GM12865 (cell line): Measurements from ENCODE around the gene HSPA9.
A peak's percentile ranks its signal among the peaks of the same experiment; 100 is the strongest.

ENCODE experiments used
- DNase-seq: peaks from one replicate; pipeline ENCODE4 v3.0.0; 2010; ENCODE audit warnings: low read depth
- H3K4me3 ChIP-seq: 2 replicates; pipeline ENCODE4 v1.5.1; 2011; ENCODE audit warnings: mild to moderate bottlenecking, low read depth, low read length, control low read depth
- TF ChIP-seq, protein P1 (sequence below): IDR thresholded peaks from 2 replicates; pipeline ENCODE4 v1.5.1; 2011; ENCODE audit warnings: low read length, control low read depth, low read depth, inconsistent platforms; ENCODE audit not compliant: insufficient read depth; ENCODE audit errors: missing control alignments

Gene HSPA9

DNA sequence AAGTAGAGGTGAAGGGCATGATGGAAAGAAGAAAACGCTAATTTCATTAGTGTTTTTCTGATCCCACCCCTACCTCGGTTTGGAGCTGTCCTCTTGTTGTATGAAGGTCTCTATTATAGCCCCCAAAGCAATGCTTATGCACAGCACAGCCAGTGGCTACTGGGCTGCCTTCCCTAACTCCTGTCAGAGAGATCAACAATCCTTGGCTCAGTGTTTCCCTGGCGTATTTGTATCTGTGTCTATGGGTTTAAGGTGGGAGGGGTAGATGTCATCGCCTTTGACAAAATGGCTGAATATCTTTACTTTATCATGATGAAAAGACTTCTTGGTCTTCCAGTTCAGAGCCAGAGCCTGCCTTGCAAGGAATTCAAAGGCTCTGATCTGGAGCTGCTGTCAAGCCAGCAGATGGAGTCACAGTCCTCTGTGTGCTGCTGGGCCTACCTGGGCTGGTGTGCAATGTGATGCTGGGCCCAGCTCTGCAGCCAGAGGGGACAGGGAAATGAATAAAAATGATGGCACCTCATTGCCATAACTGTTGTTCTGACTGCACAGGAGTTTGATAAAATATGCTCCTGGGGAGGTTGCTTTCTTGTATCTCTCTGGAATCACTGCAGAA is 20.1 kb upstream of the HSPA9 start:
- H3K4me3 ChIP-seq, result no peak overlapping the region
- TF ChIP-seq, protein P1, sequence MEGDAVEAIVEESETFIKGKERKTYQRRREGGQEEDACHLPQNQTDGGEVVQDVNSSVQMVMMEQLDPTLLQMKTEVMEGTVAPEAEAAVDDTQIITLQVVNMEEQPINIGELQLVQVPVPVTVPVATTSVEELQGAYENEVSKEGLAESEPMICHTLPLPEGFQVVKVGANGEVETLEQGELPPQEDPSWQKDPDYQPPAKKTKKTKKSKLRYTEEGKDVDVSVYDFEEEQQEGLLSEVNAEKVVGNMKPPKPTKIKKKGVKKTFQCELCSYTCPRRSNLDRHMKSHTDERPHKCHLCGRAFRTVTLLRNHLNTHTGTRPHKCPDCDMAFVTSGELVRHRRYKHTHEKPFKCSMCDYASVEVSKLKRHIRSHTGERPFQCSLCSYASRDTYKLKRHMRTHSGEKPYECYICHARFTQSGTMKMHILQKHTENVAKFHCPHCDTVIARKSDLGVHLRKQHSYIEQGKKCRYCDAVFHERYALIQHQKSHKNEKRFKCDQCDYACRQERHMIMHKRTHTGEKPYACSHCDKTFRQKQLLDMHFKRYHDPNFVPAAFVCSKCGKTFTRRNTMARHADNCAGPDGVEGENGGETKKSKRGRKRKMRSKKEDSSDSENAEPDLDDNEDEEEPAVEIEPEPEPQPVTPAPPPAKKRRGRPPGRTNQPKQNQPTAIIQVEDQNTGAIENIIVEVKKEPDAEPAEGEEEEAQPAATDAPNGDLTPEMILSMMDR, result no peak
- DNase-seq, result no peak

DNA sequence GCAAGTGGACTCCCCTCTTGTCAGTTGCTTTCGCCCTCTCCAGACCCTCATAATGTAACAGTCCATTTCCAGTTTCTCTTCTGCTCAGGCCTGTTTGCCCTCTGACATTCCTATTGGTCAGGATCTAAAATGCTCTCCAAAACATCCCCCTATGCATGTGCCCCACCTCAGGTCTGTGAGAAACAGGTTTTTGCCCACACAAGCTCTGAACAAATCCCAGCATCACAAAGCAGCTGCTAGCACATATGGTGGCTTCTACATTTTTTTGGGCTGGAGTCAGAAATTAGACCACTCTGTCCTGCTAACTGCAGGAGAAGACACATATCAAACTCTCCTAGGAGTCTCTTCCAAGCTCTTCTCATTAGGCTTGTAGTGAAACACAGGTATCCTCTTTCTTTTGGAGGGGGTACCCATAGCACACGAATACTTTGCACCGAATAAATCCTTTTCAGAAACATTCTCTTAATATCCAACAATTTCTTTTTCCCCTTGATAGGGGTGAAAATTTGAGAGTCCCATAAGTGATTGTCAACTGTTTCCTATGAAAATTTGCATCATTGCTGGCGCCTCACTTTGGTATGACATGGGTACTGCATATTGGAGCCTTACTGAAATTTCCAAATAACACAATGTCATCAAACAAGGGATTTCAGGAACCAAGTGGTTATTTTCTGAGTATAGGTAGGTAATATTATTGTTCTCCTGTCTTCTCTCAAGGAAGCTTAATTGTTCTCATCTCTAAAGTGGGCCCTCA is 19.3 kb upstream of the HSPA9 start:
- no peak for DNase-seq
- no peak overlapping the region for H3K4me3 ChIP-seq
- TF ChIP-seq, protein P1, result peak; percentile 25

DNA sequence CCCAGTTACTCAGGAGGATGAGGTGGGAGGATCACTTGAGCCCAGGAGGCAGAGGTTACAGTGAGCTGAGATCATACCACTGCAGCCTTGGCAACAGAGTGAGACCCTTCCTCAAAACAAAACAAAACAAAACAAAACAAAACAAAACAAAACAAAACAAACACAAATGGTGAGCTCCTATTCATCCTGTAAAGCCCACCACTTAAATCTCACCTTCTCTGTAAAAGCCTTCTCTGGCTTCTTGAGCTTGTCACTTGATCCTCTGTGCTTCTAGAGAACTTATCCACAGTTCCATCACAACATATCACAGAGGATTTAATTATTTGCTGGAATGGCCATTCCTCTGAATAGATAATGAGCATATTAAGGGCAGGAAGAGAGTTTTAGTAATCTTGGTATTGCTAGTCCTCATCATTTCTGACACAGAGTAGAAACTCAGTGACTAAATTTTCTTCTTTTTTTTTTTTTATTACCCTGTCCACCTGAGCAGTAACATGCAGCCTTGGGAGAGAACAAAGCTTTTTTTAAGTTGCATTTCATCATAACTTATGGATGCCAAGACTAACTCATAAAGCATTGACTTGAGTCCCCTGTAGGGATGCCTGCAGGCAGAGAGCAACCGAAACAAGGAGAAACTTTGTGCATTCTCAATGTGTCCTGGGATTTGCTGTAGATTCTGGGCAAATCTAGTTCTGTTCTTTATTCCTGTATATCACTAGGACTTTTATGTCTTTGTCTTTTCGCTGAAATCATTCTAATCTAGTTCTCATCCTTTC is 13.0 kb upstream of the HSPA9 start:
- H3K4me3 ChIP-seq, result no peak overlapping the region
- no peak for DNase-seq
- TF ChIP-seq, protein P1, result no peak

DNA sequence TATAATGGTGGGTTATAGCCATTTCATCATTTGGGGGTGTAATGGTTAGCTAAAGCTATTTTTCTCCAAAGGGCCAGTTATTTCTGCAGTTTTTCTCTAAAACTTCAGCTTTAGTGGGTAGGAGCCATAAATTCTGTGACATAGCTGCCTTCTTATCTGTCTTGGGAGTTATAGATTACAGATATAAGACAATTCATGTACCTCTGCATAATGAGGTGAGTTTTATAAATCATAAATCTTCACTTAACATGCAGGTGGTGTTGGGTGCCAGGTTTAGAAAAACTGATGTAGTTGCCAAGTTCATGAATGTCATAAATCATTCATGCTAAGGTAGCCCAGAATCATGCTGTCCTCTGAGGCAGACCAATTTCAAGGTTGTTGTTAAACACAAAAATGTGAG is 10.0 kb upstream of the HSPA9 start:
- no peak for DNase-seq
- TF ChIP-seq, protein P1, result no peak
- no peak overlapping the region for H3K4me3 ChIP-seq

DNA sequence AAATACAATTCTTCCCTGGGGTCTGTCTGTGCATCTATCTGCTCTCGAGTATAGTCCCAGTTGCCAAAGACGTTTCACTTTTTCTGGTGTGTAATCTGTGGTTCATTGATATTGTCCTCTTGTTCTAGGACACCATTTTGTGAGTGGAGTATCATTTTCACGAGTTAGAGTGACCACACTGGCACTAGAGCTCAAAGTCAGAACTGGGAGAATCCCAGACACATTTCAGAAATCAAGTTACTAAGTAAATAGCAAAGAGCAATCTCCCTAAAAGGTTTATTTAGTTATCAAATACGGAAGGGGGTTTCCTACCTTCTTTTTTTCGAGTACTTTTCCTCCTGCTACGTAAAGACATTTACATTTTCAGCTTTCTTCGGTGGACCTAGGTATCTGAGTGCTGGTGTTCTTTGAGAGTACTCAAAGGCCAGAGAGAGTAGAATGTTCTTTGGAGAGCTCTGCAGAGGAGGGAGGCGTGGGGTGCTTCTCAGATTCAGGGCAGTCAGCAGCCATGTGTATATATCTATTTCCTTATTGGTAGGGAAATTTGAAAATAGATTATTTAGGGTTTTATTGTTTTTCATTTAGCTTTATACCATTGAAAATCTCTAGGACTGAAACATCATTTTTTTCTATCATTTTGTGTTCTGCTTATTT is 8.9 kb upstream of the HSPA9 start:
- TF ChIP-seq, protein P1, result no peak
- no peak overlapping the region for H3K4me3 ChIP-seq
- no peak for DNase-seq

DNA sequence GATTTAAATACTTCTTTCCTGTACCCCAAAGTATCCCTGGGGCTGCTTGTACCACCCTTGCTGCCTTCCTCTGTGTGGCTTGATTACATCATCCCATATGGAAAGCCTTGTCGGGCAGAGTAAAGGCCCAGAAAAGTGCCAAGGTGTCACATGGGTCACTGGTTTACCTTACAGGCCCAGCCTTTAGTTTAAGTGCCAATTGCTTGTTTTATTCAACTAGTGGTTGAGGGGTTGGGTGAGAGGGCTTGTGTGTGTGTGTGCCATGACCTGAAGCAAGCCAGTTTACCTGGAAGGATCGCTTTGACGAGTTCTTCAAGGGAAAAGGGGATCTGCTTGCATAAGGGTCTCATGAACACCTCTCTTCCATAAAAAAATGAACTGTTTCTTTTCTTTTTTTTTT is 7.8 kb upstream of the HSPA9 start:
- no peak for DNase-seq
- no peak overlapping the region for H3K4me3 ChIP-seq
- TF ChIP-seq, protein P1, result no peak
